Endothelial cell of umbilical vein (primary cell): ENCODE measurements around the gene ELMO1. TPM values are rescaled to one million over a fixed set of nuclear protein-coding genes. Genes with fewer than 3 reads are reported as not detected.

Source experiments
- BruUV-seq: library from RNA; stranded (reverse); fragments of 400-500 nt; replicated peaks from 2 replicates; lab custom pipeline; 2021; lab: Mats Ljungman, UMichigan
- CTCF ChIA-PET: fragments of 300-600, 350-600 bp; sonication (Branson Sonifier 250); formaldehyde crosslinking; loops from one replicate; lab custom pipeline; 2021; ENCODE audit warnings: antibody characterized with exemption, inconsistent platforms; lab: Charles Lee
- POLR2A ChIA-PET: fragments of 300-600, 350-600 bp; sonication (Branson Sonifier 250); formaldehyde crosslinking; loops from one replicate; lab custom pipeline; 2021; ENCODE audit warnings: antibody characterized with exemption, inconsistent platforms; lab: Charles Lee
- DNase-seq: peaks from one replicate; pipeline ENCODE4 v3.0.0-alpha.2; 2011; ENCODE audit warnings: low read depth, low spot score
- FAIRE-seq: peaks from 2 replicates; lab custom pipeline; 2011; peaks lifted over from hg19 to GRCh38; lab: Jason Lieb, UNC
- H2AFZ ChIP-seq: 2 replicates; pipeline ENCODE4 v1.6.0; 2012; ENCODE audit warnings: low read depth, low read length, control low read depth, inconsistent platforms
- H3K27ac ChIP-seq: 2 replicates; pipeline ENCODE4 v1.5.1; 2011; ENCODE audit warnings: low read depth, mild to moderate bottlenecking, control low read depth, low read length, moderate library complexity; ENCODE audit not compliant: insufficient read depth
- H3K27me3 ChIP-seq, 2 experiments: 2 replicates each; pipeline versions ENCODE4 v1.6.0 to v1.6.1; 2011; ENCODE audit warnings: low read length in 2 of 2, mixed read lengths in 1 of 2; ENCODE audit not compliant: control insufficient read depth in 2 of 2, insufficient read depth in 2 of 2
- H3K36me3 ChIP-seq, 2 experiments: 2 replicates in 1 of 2; 3 replicates in 1 of 2; pipeline ENCODE4 v1.5.1; 2011; ENCODE audit warnings: low read length in 2 of 2, mild to moderate bottlenecking in 1 of 2, moderate library complexity in 1 of 2; ENCODE audit not compliant: control insufficient read depth in 2 of 2, insufficient read depth in 2 of 2; ENCODE audit errors: extremely low read depth in 1 of 2
- H3K4me1 ChIP-seq: 3 replicates; pipeline ENCODE4 v1.5.1; 2011; ENCODE audit warnings: mild to moderate bottlenecking, low read length; ENCODE audit not compliant: control insufficient read depth, insufficient read depth; ENCODE audit errors: extremely low read depth
- H3K4me2 ChIP-seq: 2 replicates; pipeline ENCODE4 v1.6.1; 2011; ENCODE audit warnings: low read length, control low read depth, mixed read lengths; ENCODE audit not compliant: insufficient read depth
- H3K4me3 ChIP-seq, 3 experiments: fragments of 200-600 bp in 1 of 3; sonication (generic), shearing (Covaris generic) in 1 of 3; replicated peaks in 1 of 3; 2 replicates each; pipeline ENCODE4 v1.5.1; 2011 to 2016; ENCODE audit warnings: control low read depth in 3 of 3, low read length in 3 of 3, mild to moderate bottlenecking in 2 of 3, inconsistent platforms in 1 of 3, low read depth in 1 of 3, moderate library complexity in 1 of 3; ENCODE audit not compliant: insufficient read depth in 1 of 3
- H3K79me2 ChIP-seq: 2 replicates; pipeline ENCODE4 v1.6.0; 2012; ENCODE audit warnings: low read length, inconsistent platforms; ENCODE audit not compliant: control insufficient read depth, insufficient read depth
- H3K9ac ChIP-seq: replicated peaks from 2 replicates; pipeline ENCODE3; 2011; ENCODE audit warnings: low read length, control low read depth; ENCODE audit not compliant: insufficient read depth; ENCODE audit errors: extremely low read depth
- H3K9me1 ChIP-seq: replicated peaks from 3 replicates; pipeline ENCODE4 v1.6.0; 2011; ENCODE audit warnings: mild to moderate bottlenecking, low read length; ENCODE audit not compliant: control insufficient read depth, insufficient read depth; ENCODE audit errors: extremely low read depth
- H3K9me3 ChIP-seq: replicated peaks from 2 replicates; pipeline ENCODE4 v1.5.1; 2012; ENCODE audit warnings: low read length, inconsistent platforms; ENCODE audit not compliant: control insufficient read depth, insufficient read depth
- H4K20me1 ChIP-seq: replicated peaks from 2 replicates; pipeline ENCODE3; 2011; ENCODE audit warnings: mild to moderate bottlenecking, low read length; ENCODE audit not compliant: control insufficient read depth, insufficient read depth; ENCODE audit errors: extremely low read depth
- CTCF ChIP-seq, 2 donors: IDR thresholded peaks; 1 replicate in 1 of 2; 2 replicates in 1 of 2; pipeline ENCODE4 v1.5.1; 2011; ENCODE audit warnings: low read length in 2 of 2, mild to moderate bottlenecking in 2 of 2, moderate library complexity in 2 of 2, control low read depth in 1 of 2, inconsistent platforms in 1 of 2, low read depth in 1 of 2; ENCODE audit not compliant: insufficient read depth in 1 of 2; ENCODE audit errors: extremely low read depth in 1 of 2
- EZH2 ChIP-seq: IDR thresholded peaks from 2 replicates; pipeline ENCODE4 v1.6.1; 2012; ENCODE audit warnings: borderline replicate concordance, low read depth, mild to moderate bottlenecking, moderate library complexity, low read length, inconsistent platforms; ENCODE audit not compliant: severe bottlenecking
- FOS ChIP-seq: IDR thresholded peaks from 2 replicates; pipeline ENCODE4 v1.6.1; 2011; ENCODE audit warnings: mild to moderate bottlenecking, low read length, moderate library complexity, borderline replicate concordance; ENCODE audit not compliant: insufficient read depth
- GATA2 ChIP-seq: IDR thresholded peaks from 2 replicates; pipeline ENCODE4 v1.7.0; 2011; ENCODE audit warnings: low read depth, mild to moderate bottlenecking, moderate library complexity, mixed read lengths, low read length; ENCODE audit not compliant: insufficient read length, insufficient read depth
- JUN ChIP-seq: IDR thresholded peaks from 2 replicates; pipeline ENCODE4 v1.6.1; 2011; ENCODE audit warnings: borderline replicate concordance, low read depth; ENCODE audit not compliant: insufficient read length, insufficient read depth
- MAX ChIP-seq: IDR thresholded peaks from 2 replicates; pipeline ENCODE4 v1.6.1; 2011; ENCODE audit not compliant: insufficient read depth, insufficient read length
- MYC ChIP-seq: IDR thresholded peaks from one replicate; pipeline ENCODE4 v1.6.1; 2011; ENCODE audit warnings: mild to moderate bottlenecking, low read depth, low read length
- POLR2A ChIP-seq: IDR thresholded peaks from 2 replicates; pipeline ENCODE4 v1.6.1; 2012; ENCODE audit warnings: low read depth, mild to moderate bottlenecking, control low read depth, low read length
- POLR2AphosphoS5 ChIP-seq: IDR thresholded peaks from 2 replicates; pipeline ENCODE4 v1.6.1; 2012; ENCODE audit warnings: low read depth, mild to moderate bottlenecking, control low read depth, low read length, moderate library complexity; ENCODE audit not compliant: insufficient read depth
- dilution Hi-C: fragments of 300-500 bp; cut with MboI; formaldehyde crosslinking; loops from one replicate; pipeline ENCODE4 v1.15.0; 2019; ENCODE audit warnings: low sequenced_read_pairs; ENCODE audit not compliant: extremely low pct_ligation_motif_present
- intact Hi-C: fragments of 100-400 bp; cut with micrococcal nuclease; formaldehyde crosslinking; loops from one replicate; pipeline ENCODE4 v1.10.0; 2022
- polyA plus RNA-seq, 4 experiments: library from polyadenylated mRNA; depleted of rRNA in 3 of 4; stranded (reverse) in 3 of 4; unstranded in 1 of 4; fragments of >200 nt; gene quantifications; 2 replicates each; pipeline versions ENCODE4 v1.2.1 to v1.2.3, GENCODE V29; 2011 to 2012; ENCODE audit warnings: missing spikeins in 1 of 4
- total RNA-seq: library from RNA; stranded (reverse); gene quantifications from 2 replicates; pipeline ENCODE4 v1.2.3, GENCODE V29; 2021

Gene ELMO1
- total and polyA plus RNA-seq, 2 donors (not counting 3 experiments of a cell fraction or from before 2014, with no cell fraction given): 17.0 to 30.6 TPM

GRCh38 chr7:36880108-36880507 is 568.6 kb downstream of the ELMO1 start:
- Histone ChIP-seq H3K9me3 (no peaks in the 10 kb centered on the region), H2AFZ (no peak overlapping the region), H3K4me2 (no peak overlapping the region), H3K9me1 (no peaks in the 10 kb centered on the region), H3K36me3 (peaks cover 0 to 4% of the 10 kb centered on the region in 2 experiments), H3K4me3 (no peak overlapping the region), H3K27me3 (no peaks in the 10 kb centered on the region), H3K9ac (no peak overlapping the region), H3K27ac (no peak overlapping the region), H3K79me2 (no peaks in the 10 kb centered on the region), H3K4me1 (no peaks in the 10 kb centered on the region), H4K20me1 (no peaks in the 10 kb centered on the region)
- dilution Hi-C loops (no loop called here), intact Hi-C loops (no loop called here)
- no peak for TF ChIP-seq POLR2A
- TF ChIP-seq MAX: no peak
- no peak for TF ChIP-seq EZH2
- no peak for TF ChIP-seq GATA2
- no peak for TF ChIP-seq FOS
- TF ChIP-seq POLR2AphosphoS5: no peak
- no peak for TF ChIP-seq CTCF (IDR thresholded peaks at IDR 0.05; ENCODE audit: extremely low read depth in 1 of 2, insufficient read depth in 1 of 2, low read depth in 1 of 2, low read length in 2 of 2)
- no peak for TF ChIP-seq JUN
- no peak for TF ChIP-seq MYC
- POLR2A ChIA-PET: no interaction called here
- DNase-seq (no peak), FAIRE-seq (no peak)
- no TSS peak for BruUV-seq
- CTCF ChIA-PET: no interaction called here
